Measurements from ENCODE around the gene FDXACB1. TPM values are rescaled to one million over a fixed set of nuclear protein-coding genes. Genes with fewer than 3 reads are reported as not detected.
A peak's percentile ranks its signal among the peaks of the same experiment; 100 is the strongest.

FDXACB1 gene, protein sequence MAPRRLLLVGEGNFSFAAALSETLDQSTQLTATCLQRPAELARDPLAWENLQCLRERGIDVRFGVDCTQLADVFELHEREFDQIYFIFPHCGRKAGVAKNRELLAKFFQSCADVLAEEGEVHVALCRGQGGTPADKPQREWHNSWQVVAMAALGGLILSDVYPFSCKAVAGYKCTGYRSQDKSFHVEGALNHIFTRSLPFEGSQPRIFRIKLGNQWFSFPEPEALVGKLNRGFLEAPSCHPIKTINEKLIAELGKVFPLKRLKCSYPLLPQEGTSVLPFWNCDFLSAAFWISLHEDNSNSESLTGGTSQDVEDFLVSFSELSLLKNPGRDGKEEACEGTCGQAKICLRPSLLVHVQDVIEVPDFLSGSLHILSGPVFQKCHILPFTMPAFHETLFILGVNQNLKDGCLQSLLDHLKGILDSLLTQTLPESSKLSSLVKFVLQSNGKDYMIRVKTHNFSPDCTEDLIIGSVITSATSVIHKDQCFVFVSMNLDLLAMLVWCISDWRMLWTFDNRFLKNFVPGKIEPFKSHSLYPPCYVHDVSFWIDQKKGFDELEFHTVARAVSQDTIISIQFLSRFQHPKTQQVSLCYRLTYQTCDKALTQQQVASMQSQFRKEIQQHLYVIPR
- total RNA-seq (2014; rRNA removed; shearing (Covaris generic)) = 7.5 and 8.1 TPM in 2 replicates

DNA sequence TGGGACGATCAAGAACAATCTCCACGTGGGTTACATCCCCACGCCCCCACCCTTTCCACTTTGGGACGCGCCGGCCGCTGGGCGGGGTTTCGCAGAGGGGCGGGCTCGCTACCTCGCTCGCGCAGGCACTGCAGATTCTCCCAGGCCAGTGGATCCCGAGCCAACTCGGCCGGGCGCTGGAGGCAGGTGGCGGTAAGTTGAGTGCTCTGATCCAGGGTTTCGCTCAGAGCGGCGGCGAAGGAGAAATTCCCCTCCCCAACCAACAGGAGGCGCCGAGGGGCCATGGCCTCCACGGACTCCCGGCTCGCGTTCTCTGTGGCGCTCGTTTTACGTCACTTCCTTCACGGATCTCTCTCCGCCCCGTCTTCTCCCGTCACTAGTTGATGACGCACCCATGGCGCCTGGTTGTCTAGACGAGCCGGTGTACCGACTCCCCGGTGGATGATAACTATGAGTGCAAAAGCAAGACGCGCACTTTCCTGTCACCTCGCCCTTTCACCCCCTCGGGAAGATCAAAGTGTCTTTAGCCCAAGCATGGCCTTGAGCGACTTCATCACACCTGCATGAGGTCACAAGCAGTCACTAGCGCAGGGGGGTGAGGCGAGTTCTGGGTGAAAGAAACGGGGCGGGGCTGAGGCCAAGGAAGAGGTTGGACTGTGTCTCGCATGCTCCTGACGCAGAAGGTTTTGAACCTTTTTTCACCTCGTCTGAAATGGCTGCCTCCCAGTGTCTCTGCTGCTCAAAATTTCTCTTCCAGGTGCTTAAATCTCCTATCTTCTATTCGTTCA, at the start of gene FDXACB1, which contains the start of gene CFAP68:
Gene FDXACB1, minus strand, starts transcription at position 317 of the 788 bp plus-strand sequence. Its CDS starts 33 bp downstream, at position 284.
Gene CFAP68, plus strand, starts transcription at position 693 of the 788 bp plus-strand sequence. Its CDS starts 20 bp downstream, at position 713.
- DNase-seq (ENCODE audit: low spot score) = peak; percentile 96

DNA sequence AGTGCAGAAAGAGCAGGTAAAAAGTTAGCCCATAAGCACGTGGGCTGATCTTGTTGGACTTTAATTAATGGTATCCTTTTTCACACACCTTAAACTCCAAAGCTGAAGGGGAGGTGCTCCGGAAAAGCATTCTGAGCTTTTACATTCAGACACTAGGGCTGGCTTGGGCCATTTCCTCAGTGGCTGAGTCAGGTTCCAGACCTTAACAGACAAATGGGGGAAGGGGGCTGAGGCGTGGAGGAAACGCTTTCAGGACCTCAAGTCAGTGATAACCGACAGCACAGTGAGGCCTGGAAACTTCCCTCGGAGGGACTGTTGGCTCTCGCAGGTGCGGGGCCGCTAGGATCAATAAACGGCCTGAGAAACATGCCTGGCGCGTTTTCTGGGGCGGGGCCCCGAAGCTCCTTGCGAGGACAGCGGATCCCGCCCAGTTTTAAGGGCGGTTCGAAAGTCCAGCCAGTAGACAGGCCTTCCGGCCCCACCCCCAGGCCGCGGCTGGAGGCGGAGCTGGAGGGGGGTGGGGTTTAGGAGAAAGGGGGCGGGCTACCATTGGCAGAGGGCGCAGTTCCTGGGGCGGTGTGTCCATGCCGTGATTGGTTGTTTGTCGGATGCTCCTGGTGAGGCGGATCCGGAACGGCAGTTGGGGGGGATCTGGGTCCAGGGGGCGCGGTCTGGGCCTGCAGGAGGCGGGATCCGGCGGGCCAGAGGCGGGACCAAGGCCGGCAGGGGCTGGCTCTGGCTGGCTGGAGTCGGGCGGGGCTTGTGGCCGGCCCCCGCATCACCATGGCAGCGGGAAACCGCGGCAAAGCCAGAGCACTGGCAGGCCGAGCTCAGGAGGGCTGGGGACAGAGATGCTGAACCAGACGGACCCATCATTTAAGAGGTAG, 47.8 kb upstream of the FDXACB1 start:
- DNase-seq (ENCODE audit: low spot score) = peak; percentile 87

DNA sequence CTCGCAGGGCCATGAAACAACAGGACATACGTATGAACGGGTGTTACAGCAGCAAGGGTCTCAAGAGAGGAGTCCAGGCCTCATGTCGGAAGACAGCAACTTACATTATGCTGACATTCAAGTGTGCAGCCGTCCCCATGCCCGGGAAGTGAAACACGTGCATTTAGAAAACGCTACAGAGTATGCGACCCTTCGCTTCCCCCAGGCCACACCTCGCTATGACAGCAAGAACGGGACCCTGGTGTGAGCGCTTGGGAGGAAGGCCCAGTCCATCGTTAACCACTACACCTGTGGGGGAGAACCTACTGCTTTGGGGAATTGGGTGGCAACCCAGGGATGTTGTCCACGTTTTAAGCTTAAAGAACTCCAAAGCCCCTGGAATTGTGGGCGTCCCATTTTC, 47.0 kb upstream of the FDXACB1 start:
- no peak for DNase-seq (ENCODE audit: low spot score)

DNA sequence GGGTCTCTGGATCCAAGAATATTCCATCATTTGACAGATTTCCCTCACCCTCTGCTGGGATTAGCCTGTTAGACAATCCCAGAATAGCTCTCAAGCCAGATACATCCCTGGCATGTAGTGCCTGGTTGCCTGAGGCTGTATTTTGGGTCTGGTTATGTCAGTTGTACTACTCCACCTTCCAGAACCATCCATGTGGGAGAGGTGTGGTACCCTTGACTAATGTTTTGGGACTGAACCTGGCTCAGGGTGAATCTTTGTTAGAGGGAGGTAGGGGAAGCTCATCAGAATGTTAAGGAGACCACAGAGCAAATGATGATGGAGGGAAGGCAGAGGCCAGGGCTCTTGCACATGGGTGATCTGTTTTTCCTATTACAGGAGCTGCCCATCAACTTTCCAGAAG, 45.0 kb upstream of the FDXACB1 start:
- no peak for DNase-seq (ENCODE audit: low spot score)

DNA sequence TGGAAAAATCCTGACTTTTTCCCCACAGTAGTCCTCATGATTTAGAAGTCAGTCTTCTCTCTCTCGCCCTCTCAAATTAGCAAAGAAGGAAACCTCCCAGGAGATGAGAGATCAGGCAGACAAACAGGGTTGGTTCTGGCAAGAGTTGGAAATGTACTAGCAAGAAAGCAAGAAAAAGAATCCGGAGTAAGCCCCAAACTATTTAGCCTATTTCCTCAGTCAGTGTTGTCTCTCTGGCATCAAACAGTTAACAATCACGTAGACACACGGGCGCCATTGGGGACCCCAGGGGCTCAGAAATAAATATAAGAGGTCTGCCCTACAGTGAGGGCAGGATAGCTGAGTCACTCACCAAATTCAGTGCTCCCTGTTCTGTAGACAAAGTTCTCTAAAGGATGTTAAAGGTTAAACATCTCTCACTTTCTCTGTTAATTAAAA, 44.4 kb upstream of the FDXACB1 start:
- no peak for DNase-seq (ENCODE audit: low spot score)

DNA sequence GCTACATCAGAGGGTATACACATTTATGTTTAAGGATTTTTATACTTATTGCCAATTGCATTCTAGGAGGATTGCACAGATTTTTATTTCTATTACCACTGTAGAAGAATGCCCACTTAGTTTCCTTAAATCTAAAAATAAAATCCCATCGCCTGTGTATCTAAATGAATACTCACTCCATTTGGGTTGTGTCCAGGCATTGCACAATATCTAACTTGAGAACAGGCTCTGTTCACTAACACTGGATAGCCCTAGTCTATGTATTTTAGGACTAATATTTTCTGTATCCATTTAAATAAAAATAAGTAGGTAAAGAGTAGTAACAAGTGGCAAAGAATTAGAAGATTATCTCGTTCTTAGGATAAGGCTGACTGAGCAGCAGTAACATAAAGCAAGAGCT, 43.8 kb upstream of the FDXACB1 start:
- DNase-seq (ENCODE audit: low spot score) = peak; percentile 55

DNA sequence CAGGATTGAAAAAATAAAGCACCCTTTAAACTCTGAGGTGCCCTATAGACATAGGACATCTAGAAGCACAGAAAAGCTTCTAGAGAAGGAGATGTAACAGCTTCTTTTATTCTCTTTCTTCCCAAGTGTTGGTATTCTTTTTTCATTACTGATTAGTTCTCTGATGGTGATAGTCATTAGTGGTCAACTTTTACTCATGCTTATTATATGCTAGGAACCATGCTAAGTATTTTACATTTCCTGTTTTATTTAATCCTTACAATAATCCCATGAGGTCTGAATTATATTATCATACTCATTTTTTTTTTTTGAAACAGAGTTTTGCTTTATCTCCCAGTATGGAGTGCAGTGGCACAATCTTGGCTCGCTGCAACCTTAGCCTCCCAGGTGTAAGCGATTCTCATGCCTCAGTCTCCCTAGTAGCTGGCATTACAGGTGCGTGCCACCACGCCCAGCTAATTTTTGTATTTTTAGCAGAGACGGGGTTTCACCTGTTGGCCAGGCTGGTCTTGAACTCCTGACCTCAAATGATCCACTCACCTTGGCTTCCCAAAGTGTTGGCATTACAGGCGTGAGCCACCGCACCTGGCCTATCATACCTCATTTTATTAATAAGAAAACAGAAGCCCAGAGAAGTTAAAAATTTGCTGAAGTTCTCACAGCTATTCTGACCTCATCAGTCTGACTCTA, 42.7 kb upstream of the FDXACB1 start:
- DNase-seq (ENCODE audit: low spot score) = no peak

DNA sequence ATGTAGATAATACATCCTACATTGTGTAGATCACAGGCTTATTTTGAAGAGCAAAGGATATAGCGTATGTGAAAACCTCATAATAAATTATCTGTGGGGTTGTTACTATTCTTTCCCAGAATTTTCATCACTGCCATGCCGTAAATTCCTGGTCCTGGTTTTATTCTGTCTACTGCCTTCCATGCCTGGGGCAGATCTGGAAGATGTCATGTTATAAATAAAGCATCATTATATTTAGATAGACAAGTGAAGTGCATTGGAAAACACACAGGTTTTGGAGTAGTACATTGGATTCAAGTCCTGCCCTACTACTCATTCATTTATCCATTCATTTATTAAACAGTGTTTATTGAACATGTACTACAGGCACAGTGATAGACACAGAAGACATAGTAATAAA, 41.9 kb upstream of the FDXACB1 start:
- no peak for DNase-seq (ENCODE audit: low spot score)

DNA sequence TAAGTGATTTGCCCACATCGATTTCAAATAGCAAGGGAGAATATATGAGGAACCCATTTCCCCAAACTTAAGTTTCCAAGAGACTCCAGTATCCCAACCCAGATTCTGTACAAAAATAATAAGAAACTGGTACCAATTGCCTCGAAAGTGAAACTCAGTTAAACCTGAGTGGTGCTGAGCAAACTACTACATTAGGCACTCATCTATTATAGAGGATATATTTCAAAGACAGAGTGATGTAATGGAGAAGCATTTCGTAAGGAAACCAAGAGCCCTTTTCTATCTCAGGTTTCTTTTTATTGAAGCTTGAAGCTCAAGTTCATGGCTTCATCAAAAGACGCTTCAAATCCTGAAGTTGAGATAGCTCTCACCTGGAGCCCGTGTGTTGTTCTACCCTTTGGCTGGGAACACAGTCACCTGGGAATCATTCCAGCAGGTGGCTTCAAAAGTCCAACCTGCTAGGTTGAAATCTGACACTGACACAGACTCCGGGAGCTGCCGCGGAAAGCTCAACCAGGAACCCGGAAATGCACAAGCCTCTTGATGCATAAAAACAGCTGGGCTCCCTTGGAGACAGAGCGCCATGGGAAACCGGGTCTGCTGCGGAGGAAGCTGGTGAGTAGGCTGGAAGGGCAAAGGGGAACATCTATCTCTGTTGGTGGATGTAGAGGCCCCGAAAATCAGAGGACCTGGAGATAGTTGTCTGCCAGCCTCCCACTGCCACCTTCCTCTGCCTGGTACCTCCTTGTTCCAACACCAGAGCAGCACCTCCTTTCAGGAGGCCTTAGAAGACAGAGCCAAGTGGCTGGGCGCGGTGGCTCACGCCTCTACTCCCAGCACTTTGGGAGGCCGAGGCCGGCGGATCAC, 39.7 kb upstream of the FDXACB1 start, which contains the start of gene C11orf52:
Gene C11orf52, plus strand, starts transcription at position 524 of the 867 bp plus-strand sequence. Its CDS starts 60 bp downstream, at position 584.
- DNase-seq (ENCODE audit: low spot score) = no peak

DNA sequence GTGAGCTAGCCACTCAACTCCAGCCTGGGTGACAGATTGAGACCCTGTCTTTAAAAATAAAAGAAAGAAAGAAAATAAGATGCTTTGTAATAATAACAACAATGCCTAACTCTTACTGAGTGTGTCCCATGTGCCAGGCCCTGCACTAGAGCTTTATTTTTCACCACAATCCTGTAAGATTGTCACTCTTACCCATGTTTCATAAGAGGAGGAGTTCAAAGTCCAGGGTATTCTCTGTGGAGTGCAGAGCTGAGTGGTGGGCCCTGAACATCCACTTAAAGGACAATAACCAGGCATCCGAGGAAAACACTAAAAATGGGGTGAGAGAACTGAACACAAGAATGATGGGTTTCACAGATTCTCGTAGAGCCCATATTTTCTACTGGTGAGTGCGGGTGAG, 38.8 kb upstream of the FDXACB1 start:
- DNase-seq (ENCODE audit: low spot score) = no peak

DNA sequence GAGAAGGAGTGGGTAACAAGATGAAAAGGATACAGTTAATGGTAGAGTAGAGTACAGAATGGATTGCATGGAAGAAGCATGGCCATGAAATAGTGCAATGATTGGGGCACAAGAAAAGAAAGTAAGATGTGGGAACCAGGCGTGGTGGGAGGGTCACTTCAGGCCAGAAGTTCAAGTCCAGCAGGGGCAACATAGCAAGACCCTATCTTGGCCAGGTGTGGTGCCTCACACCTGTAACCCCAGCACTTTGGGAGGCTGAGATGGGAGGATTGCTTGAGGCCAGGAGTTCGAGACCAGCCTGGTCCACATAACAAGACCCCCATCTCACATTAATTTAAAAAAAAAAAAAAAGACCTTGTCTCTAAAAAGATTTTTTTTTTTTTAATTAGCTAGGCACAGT, 38.3 kb upstream of the FDXACB1 start:
- no peak for DNase-seq (ENCODE audit: low spot score)

DNA sequence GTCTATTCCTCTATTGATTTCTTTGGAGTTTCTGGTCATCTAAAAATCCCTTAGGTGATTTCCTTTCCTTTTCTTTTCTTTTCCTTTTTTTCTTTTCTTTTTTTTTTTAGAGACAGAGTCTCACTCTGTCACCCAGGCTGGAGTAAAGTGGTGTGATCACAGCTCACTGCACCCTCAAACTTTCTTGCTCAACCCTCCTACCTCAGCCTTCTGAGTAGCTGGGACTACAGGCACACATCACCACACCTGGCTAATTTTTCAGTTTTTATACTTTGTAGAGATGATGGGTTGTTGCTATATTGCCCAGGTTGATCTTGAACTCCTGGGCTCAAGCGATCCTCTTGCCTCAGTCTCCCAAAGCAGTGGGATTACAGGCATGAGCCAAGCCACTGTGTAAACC, 37.8 kb upstream of the FDXACB1 start:
- DNase-seq (ENCODE audit: low spot score) = no peak

DNA sequence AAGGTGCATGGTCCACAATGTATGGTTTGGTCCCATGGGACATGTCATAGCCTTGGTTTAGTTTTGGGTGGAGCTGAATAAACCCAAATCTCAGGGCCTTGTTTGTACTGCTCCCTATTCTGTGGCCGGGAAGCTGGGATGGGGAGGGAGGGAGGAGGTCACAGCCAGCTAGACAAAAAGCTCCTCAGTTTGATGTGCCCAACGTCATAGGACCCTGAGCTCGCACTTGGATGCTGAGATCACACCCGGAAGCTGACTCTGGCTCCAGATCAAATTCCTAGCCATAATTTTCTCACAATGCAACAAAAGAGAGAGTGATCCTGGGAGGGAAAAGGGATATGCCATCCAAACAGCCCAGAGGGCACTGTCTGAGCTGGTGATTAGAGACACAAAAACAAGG, 35.0 kb upstream of the FDXACB1 start:
- peak; percentile 30 for DNase-seq (ENCODE audit: low spot score)

DNA sequence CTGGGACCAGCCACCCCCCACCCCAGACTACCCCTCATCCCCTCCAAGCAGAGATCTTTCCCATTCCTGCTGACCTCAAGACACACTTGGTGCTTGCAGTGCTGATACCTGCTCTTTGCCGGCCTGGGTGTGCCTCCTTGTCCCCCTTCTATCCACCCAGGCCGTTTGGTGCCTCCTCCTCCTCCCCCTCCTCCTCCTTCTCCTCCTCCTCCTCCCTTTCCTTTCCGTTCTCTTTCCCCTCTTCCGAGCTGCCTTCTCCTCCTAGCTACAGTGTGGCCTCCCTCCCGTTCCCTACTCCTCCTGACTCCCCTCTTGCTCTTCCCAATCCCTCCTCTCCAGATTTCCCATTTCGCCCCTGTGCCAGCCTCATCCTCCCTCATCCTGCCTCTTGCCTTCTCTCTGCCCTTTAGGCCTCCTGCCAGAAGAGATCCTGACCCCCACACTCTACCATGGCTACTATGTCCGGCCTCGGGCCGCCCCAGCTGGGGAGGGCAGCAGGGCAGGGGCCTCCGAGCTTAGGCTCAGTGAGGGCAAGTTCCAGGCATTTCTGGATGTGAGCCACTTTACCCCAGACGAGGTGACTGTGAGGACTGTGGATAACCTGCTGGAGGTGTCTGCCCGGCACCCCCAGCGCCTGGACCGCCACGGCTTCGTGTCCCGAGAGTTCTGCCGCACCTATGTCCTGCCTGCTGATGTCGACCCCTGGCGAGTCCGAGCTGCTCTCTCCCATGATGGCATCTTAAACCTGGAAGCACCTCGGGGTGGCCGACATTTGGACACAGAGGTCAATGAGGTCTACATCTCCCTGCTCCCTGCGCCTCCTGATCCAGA, 34.3 kb upstream of the FDXACB1 start:
- no peak for DNase-seq (ENCODE audit: low spot score)

DNA sequence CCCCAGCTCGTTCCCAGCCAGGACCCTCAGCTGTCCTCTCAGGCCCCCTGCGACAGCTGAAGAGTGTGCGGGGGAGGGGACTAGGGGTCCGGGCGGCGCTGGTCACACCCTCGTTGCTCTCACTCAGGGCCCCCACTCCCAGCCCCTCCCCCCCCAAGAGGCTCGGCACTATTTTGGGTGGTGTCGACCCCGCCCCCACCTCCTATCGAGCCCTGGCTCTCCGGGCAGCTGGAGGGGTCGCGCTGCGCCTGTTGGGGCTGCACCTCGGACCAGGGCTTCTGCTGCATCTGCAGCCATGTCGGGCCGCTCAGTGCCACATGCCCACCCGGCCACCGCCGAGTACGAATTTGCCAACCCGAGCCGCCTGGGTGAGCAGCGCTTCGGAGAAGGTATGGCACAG, 33.6 kb upstream of the FDXACB1 start, which contains the start of gene HSPB2:
Gene HSPB2, plus strand, starts transcription at position 200 of the 400 bp plus-strand sequence. Its CDS starts 96 bp downstream, at position 296.
- no peak for DNase-seq (ENCODE audit: low spot score)

DNA sequence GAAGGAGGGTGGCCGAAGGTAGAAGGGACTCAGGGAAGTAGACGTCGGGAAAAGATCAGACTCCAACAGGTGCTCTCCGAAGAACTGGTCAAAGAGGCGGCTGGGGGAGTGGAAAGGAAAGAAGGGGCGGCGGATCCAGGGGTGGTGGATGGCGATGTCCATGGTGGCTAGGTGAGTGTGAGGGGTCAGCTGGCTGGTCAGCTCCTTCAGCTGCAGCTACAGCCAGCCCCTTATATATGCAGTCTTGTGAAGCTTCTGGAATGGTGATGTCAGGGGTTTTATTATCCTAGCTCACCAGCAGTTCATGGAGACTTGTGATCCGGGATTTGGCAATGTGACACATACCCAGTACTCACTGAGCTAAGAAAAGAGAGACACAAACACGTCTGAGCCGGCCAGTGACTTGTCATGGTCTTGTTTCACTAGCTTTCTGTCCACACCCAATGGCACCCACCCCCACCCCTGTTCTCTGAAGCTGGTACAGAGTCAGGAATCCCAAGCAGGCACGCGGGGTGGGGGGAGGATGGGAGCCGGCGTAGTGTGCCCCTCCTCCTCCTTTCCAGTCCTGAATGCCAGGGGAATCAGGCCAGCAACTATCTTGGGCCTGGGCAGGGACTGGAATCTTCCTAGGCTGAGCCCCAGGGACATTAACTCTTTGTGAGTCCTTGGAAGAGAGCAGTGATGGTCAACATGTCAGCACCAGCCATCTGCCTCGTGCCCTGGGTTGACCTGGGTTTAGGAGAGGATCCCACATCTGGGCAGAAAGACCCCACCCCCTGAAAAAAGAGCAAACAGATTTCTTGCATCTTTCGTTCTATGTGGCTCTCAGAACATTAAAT, 32.8 kb upstream of the FDXACB1 start, which contains the start of gene CRYAB:
Gene CRYAB, minus strand, starts transcription at position 208 of the 839 bp plus-strand sequence. Its CDS starts 46 bp downstream, at position 162.
- peak; percentile 33 for DNase-seq (ENCODE audit: low spot score)

Data from H4 (cell line).